ENCODE data around the gene FOXS1.

Gene FOXS1

GRCh38 chr20:31861385-31862156 is 16.2 kb upstream of the FOXS1 start:
- ChIA-PET POLR2A (ENCODE audit: low non-redundant PET) (no interaction called here), CTCF (interaction anchor here (0.6 to 2.6 kb wide), 4 partner anchors 9 to 231 kb away, joined by 3 to 8 read pairs (median 4); partner anchors contain the start of gene PDRG1)
- TF ChIP-seq CTCF (conservative IDR thresholded peaks at IDR 0.05; ENCODE audit: low read depth), result no peak
- H3K27ac ChIP-seq, result no peak overlapping the region
- DNase-seq (ENCODE audit: low spot score), result peak; percentile 92

- no peak overlapping the region for H3K27ac ChIP-seq
- CTCF ChIA-PET, result interaction anchor here (2.0 to 2.6 kb wide), 2 partner anchors 91 to 170 kb away, joined by 8 to 10 read pairs; partner anchors contain the start of gene PDRG1
- POLR2A ChIA-PET (ENCODE audit: low non-redundant PET), result no interaction called here
- no peak for TF ChIP-seq CTCF (conservative IDR thresholded peaks at IDR 0.05; ENCODE audit: low read depth)
- no peak for DNase-seq (ENCODE audit: low spot score)
Observed at GRCh38 chr20:31861135-31861384, 15.7 kb upstream of the FOXS1 start.

- TF ChIP-seq CTCF (conservative IDR thresholded peaks at IDR 0.05; ENCODE audit: low read depth), result no peak
- H3K27ac ChIP-seq, result no peak overlapping the region
- peak; percentile 60 for DNase-seq (ENCODE audit: low spot score)
- ChIA-PET CTCF (interaction anchor here (0.6 to 2.6 kb wide), 7 partner anchors 14 to 699 kb away, joined by 3 to 13 read pairs (median 7); partner anchors contain the start of gene PDRG1), POLR2A (ENCODE audit: low non-redundant PET) (interaction anchor here (0.7 to 0.8 kb wide), 2 partner anchors 19 to 92 kb away, joined by 3 to 4 read pairs; partner anchors contain the start of gene PDRG1)
Observed at GRCh38 chr20:31860390-31861134, 15.2 kb upstream of the FOXS1 start.

- CTCF ChIA-PET, result interaction anchor here (0.6 to 2.6 kb wide), 6 partner anchors 13 to 699 kb away, joined by 3 to 13 read pairs (median 8); partner anchors contain the start of gene PDRG1
- POLR2A ChIA-PET (ENCODE audit: low non-redundant PET), result interaction anchor here (0.7 to 0.8 kb wide), 2 partner anchors 19 to 92 kb away, joined by 3 to 4 read pairs; partner anchors contain the start of gene PDRG1
- DNase-seq (ENCODE audit: low spot score), result no peak
- H3K27ac ChIP-seq, result no peak overlapping the region
- no peak for TF ChIP-seq CTCF (conservative IDR thresholded peaks at IDR 0.05; ENCODE audit: low read depth)
Observed at GRCh38 chr20:31859998-31860380, 14.6 kb upstream of the FOXS1 start.

GRCh38 chr20:31859266-31859997 is 14.0 kb upstream of the FOXS1 start:
- TF ChIP-seq CTCF (conservative IDR thresholded peaks at IDR 0.05; ENCODE audit: low read depth), result no peak
- H3K27ac ChIP-seq, result no peak overlapping the region
- POLR2A ChIA-PET (ENCODE audit: low non-redundant PET), result no interaction called here
- DNase-seq (ENCODE audit: low spot score), result no peak
- CTCF ChIA-PET, result interaction anchor here (1.2 to 2.6 kb wide), 5 partner anchors 13 to 172 kb away, joined by 3 to 13 read pairs (median 8); partner anchors contain the start of gene PDRG1

GRCh38 chr20:31858760-31859083 is 13.3 kb upstream of the FOXS1 start:
- ChIA-PET POLR2A (ENCODE audit: low non-redundant PET) (no interaction called here), CTCF (interaction anchor here (1.2 to 2.4 kb wide), 3 partner anchors 12 to 93 kb away, joined by 3 to 13 read pairs (median 7); partner anchors contain the start of gene PDRG1)
- DNase-seq (ENCODE audit: low spot score), result no peak
- no peak overlapping the region for H3K27ac ChIP-seq
- no peak for TF ChIP-seq CTCF (conservative IDR thresholded peaks at IDR 0.05; ENCODE audit: low read depth)

All from RWPE1 (cell line).